ENCODE results near the gene SLC5A10. TPM values are rescaled to one million over a fixed set of nuclear protein-coding genes. Genes with fewer than 3 reads are reported as not detected.

SLC5A10 gene
- total and polyA plus RNA-seq, 12 donors, result 0.06 to 0.19 (median 0.10) TPM; not detected in 6

GRCh38 chr17:18947866-18948265 is 4.1 kb upstream of the SLC5A10 start:
- intact Hi-C loops (cut with DNase I), result loop anchor here in 1 of 10 donors (10.0 kb wide), 1 partner anchor 83 kb away; no protein-coding TSS in a partner anchor
- WGBS, 2 donors, result 76% methylated on average over 6 of the region's 6 CpGs
- Histone ChIP-seq H3K36me3 (no peaks in the 10 kb centered on the region), H3K27ac (no peak overlapping the region), H3K4me3 (no peak overlapping the region), H3K27me3 (peaks cover 0 to 5% (median 0%) of the 10 kb centered on the region in 7 donors), H3K4me1 (peaks cover 0 to 23% (median 9%) of the 10 kb centered on the region in 9 donors), H3K9me3 (no peaks in the 10 kb centered on the region)
- no peak for ATAC-seq
- no peak for DNase-seq
- TF ChIP-seq CTCF (IDR thresholded peaks at IDR 0.05), result no peak

GRCh38 chr17:18948476-18949006 is 3.4 kb upstream of the SLC5A10 start:
- Histone ChIP-seq H3K9me3 (no peaks in the 10 kb centered on the region), H3K4me3 (no peak overlapping the region), H3K4me1 (peaks cover 0 to 23% (median 9%) of the 10 kb centered on the region in 9 donors), H3K27ac (no peak overlapping the region), H3K36me3 (no peaks in the 10 kb centered on the region), H3K27me3 (peaks cover 0 to 5% (median 0%) of the 10 kb centered on the region in 7 donors)
- no peak for TF ChIP-seq CTCF (IDR thresholded peaks at IDR 0.05)
- intact Hi-C loops (cut with DNase I), result loop anchor here in 1 of 10 donors (10.0 kb wide), 1 partner anchor 84 kb away; no protein-coding TSS in a partner anchor
- DNase-seq, result no peak
- no peak for ATAC-seq
- whole genome bisulfite sequencing, 2 donors, result 85 to 91% methylated on average over 8 of the region's 8 CpGs

DNA sequence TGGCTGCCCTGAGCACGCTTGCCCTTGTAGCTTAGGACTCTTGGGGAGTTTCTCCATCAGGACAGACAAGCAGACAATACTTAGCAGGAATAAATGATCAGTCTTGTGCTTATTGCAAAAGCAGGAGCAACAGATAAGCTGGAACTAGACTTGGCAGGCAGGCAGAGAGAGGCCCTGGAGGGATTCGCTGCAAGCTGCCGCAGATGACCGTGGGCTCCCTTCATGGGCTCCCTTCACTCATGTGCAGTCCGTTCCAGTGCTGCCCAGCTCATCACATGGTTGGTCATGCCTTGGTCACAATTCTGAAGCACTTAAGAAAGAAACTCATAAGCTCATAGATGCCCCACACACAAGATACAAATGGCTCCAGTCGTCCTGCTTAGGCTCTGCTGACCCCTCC is 2.4 kb upstream of the SLC5A10 start:
- H3K36me3 ChIP-seq, result no peaks in the 10 kb centered on the region
- ATAC-seq (peak; percentile 22 to 70 (median 60)), DNase-seq (no peak)
- H3K27me3 ChIP-seq, result peaks cover 0 to 5% (median 0%) of the 10 kb centered on the region in 7 donors
- peaks cover 0 to 23% (median 9%) of the 10 kb centered on the region in 9 donors for H3K4me1 ChIP-seq
- 43 to 45% methylated on average over 6 of the region's 6 CpGs for WGBS, 2 donors
- intact Hi-C loops (cut with DNase I), result loop anchor here in 1 of 10 donors (10.0 kb wide), 1 partner anchor 85 kb away; no protein-coding TSS in a partner anchor
- no peak overlapping the region for H3K27ac ChIP-seq
- TF ChIP-seq CTCF (IDR thresholded peaks at IDR 0.05), result no peak
- no peak overlapping the region for H3K4me3 ChIP-seq
- H3K9me3 ChIP-seq, result no peaks in the 10 kb centered on the region

DNA sequence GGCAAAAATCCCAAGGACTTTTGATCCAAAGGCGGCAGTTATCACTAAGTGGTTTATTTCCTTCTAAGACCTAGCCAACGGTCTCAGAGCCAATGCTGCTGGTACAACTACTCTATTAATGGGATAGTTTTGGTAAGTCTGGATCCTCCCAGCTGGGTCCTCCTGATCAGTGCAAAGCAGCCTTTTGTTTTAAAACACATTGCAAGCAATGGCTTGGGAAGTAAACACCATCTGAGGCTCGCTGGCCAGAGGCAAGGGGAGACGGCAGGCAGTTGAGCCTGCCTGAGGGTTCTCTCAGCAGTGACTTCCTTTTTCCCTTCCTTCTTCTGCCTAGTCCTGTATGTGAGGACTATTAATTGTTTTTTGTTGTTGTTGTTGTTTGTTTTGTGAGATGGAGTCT is 1.6 kb upstream of the SLC5A10 start:
- Histone ChIP-seq H3K4me1 (peaks cover 0 to 23% (median 9%) of the 10 kb centered on the region in 9 donors), H3K27ac (peak overlapping the region in 1 of 10 donors; percentile 27), H3K27me3 (peaks cover 0 to 5% (median 0%) of the 10 kb centered on the region in 7 donors), H3K36me3 (no peaks in the 10 kb centered on the region), H3K9me3 (no peaks in the 10 kb centered on the region), H3K4me3 (no peak overlapping the region)
- 68 to 84% methylated on average over 4 of the region's 4 CpGs for WGBS, 2 donors
- intact Hi-C loops (cut with DNase I), result no loop called here
- no peak for DNase-seq
- TF ChIP-seq CTCF (IDR thresholded peaks at IDR 0.05), result no peak
- no peak for ATAC-seq
